HepG2 (cell line): Measurements from ENCODE around the gene OGFOD3. TPM values are rescaled to one million over a fixed set of nuclear protein-coding genes. Genes with fewer than 3 reads are reported as not detected.

Source experiments
- DRAP1 ChIP-seq: IDR thresholded peaks from 2 replicates; pipeline ENCODE4 v1.6.1; 2016; ENCODE audit warnings: missing genetic modification reagents, missing compliant biosample characterization
- FOXM1 ChIP-seq: sonication (generic); formaldehyde crosslinking; IDR thresholded peaks from 2 replicates; pipeline ENCODE4 v1.5.0; 2020; ENCODE audit warnings: missing genetic modification reagents
- GFI1 ChIP-seq: sonication (generic); formaldehyde crosslinking; IDR thresholded peaks from 2 replicates; pipeline ENCODE4 v1.5.0; 2020; ENCODE audit warnings: missing genetic modification reagents, mild to moderate bottlenecking, borderline replicate concordance
- GPBP1L1 ChIP-seq: sonication (generic); formaldehyde crosslinking; IDR thresholded peaks from 2 replicates; pipeline ENCODE4 v1.5.0; 2020; ENCODE audit warnings: mild to moderate bottlenecking, missing genetic modification reagents
- GPN1 ChIP-seq: sonication (generic); formaldehyde crosslinking; IDR thresholded peaks from 2 replicates; pipeline ENCODE4 v1.5.1; 2020; ENCODE audit warnings: missing genetic modification reagents, borderline replicate concordance
- MED1 ChIP-seq: sonication (generic); formaldehyde crosslinking; IDR thresholded peaks from 2 replicates; pipeline ENCODE4 v1.4.0; 2020; ENCODE audit warnings: missing genetic modification reagents
- MTERF4 ChIP-seq: sonication (generic); formaldehyde crosslinking; IDR thresholded peaks from 2 replicates; pipeline ENCODE4 v1.8.0; 2023; ENCODE audit warnings: mild to moderate bottlenecking, missing genetic modification reagents
- PAWR ChIP-seq: sonication (generic); formaldehyde crosslinking; IDR thresholded peaks from 2 replicates; pipeline ENCODE4 v1.4.0; 2020; ENCODE audit warnings: missing genetic modification reagents, mild to moderate bottlenecking, borderline replicate concordance
- RBM22 ChIP-seq: fragments of 200-400 bp; formaldehyde crosslinking; optimal IDR thresholded peaks from 2 replicates; pipeline ENCODE3; 2017; ENCODE audit warnings: mild to moderate bottlenecking, low read length, moderate library complexity
- U2AF2 ChIP-seq: fragments of 200-400 bp; formaldehyde crosslinking; IDR thresholded peaks from 2 replicates; pipeline ENCODE4 v1.6.1; 2017; ENCODE audit warnings: low read depth, mild to moderate bottlenecking, low read length
- ZC3H13 ChIP-seq: sonication (generic); formaldehyde crosslinking; IDR thresholded peaks from 2 replicates; pipeline ENCODE4 v1.8.1; 2023; ENCODE audit warnings: mild to moderate bottlenecking, missing genetic modification reagents, moderate library complexity
- ZHX2 ChIP-seq, 2 experiments: sonication (generic) in 1 of 2; formaldehyde crosslinking in 1 of 2; IDR thresholded peaks; 2 replicates each; pipeline versions ENCODE4 v1.6.1 to v1.9.0; 2014 to 2022; ENCODE audit warnings: antibody characterized with exemption in 1 of 2, borderline replicate concordance in 1 of 2, inconsistent platforms in 1 of 2, low read depth in 1 of 2, missing genetic modification reagents in 1 of 2
- ZNF160 ChIP-seq: sonication (generic); formaldehyde crosslinking; IDR thresholded peaks from 2 replicates; pipeline ENCODE4 v1.8.0; 2022; ENCODE audit warnings: mild to moderate bottlenecking, inconsistent platforms, missing genetic modification reagents
- ZNF225 ChIP-seq: sonication (generic); formaldehyde crosslinking; IDR thresholded peaks from 2 replicates; pipeline ENCODE4 v1.4.0; 2020; ENCODE audit warnings: mild to moderate bottlenecking, missing genetic modification reagents
- ZNF234 ChIP-seq: sonication (generic); formaldehyde crosslinking; conservative IDR thresholded peaks from 2 replicates; pipeline ENCODE4 v1.5.1; 2020; ENCODE audit warnings: mild to moderate bottlenecking, missing genetic modification reagents
- ZNF432 ChIP-seq: sonication (generic); formaldehyde crosslinking; IDR thresholded peaks from 2 replicates; pipeline ENCODE4 v1.5.0; 2020; ENCODE audit warnings: missing genetic modification reagents, mild to moderate bottlenecking, borderline replicate concordance
- ZNF484 ChIP-seq: sonication (generic); formaldehyde crosslinking; IDR thresholded peaks from 2 replicates; pipeline ENCODE4 v1.5.1; 2020; ENCODE audit warnings: mild to moderate bottlenecking, low read depth, missing genetic modification reagents, borderline replicate concordance
- ZNF556 ChIP-seq: sonication (generic); formaldehyde crosslinking; IDR thresholded peaks from 2 replicates; pipeline ENCODE4 v1.4.0; 2020; ENCODE audit warnings: mild to moderate bottlenecking, missing genetic modification reagents, borderline replicate concordance
- ZNF589 ChIP-seq: sonication (generic); formaldehyde crosslinking; conservative IDR thresholded peaks from 2 replicates; pipeline ENCODE4 v1.8.0; 2022; ENCODE audit warnings: mild to moderate bottlenecking, moderate library complexity, missing genetic modification reagents
- ZNF605 ChIP-seq: sonication (generic); formaldehyde crosslinking; IDR thresholded peaks from 2 replicates; pipeline ENCODE4 v1.8.0; 2022; ENCODE audit warnings: mild to moderate bottlenecking, missing genetic modification reagents
- ZNF644 ChIP-seq: IDR thresholded peaks from 2 replicates; pipeline ENCODE4 v1.6.1; 2016; ENCODE audit warnings: low read depth
- polyA plus RNA-seq, 8 experiments: library from polyadenylated mRNA; depleted of rRNA in 3 of 8; stranded (reverse) in 7 of 8; unstranded in 1 of 8; fragments of >200 nt; fragmentation: Illumina TruSeq in 4 of 8; extraction: Trizol in 4 of 8; gene quantifications; 2 replicates each; pipeline versions ENCODE4 v1.2.1 to v1.2.3, GENCODE V29; 2011 to 2016; ENCODE audit warnings: low read depth in 4 of 8, missing spikeins in 1 of 8, mixed read lengths in 1 of 8; ENCODE audit not compliant: insufficient read depth in 1 of 8
- total RNA-seq, 5 experiments: library from RNA; depleted of rRNA; stranded (reverse); fragments of >200 nt; fragmentation: Illumina TruSeq; extraction: Trizol; gene quantifications; 2 replicates each; pipeline ENCODE4 v1.2.3, GENCODE V29; 2016; ENCODE audit warnings: low read depth in 1 of 5

Gene OGFOD3
- total and polyA plus RNA-seq, 2 of the 13 experiments (the other 11 are each of a cell fraction or from before 2014, with no cell fraction given), result 40.0 to 42.1 TPM

DNA sequence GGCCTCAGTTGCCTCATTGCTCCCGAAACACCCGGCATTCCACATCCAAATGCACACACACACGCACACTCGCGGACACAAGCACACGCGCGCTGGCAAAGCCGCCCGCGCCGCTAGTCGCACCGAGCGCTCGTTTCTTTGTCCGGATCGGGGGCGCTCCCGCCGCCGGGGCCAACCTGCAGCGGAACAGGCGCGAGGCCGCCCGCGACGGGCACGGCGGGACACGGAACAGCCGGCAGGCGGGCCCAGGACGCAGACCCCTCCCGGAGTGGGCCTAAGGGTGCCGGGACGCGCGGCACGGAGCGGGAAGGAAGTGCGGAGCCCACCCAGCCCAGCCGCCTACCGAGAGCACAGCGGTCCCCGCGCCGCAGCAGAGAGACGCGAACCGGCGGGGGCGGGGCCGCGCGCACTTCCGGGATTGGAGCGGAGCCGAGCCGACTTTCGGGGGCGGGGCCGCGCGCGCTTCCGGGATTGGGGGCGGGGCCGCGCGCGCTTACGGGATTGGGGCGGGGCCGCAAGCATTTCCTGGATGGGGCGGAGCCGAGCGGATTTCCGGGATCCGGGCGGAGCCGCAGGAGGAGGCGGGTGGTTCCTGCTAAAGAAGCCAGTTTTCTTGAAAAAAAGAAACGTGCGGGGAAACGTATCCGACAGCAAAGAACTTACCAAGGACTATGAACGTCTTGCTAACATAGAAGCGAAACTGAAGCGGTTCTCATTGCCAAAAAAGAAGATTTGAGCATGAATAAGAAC, 32.1 kb upstream of the OGFOD3 start, which contains the start of gene CYBC1 (continued):
- TF ChIP-seq ZNF556 (CRISPR knock-in tag) (peak; percentile 67; the same call in 1 of the 2 replicates), ZC3H13 (peak; percentile 82), MED1 (CRISPR knock-in tag) (peak; percentile 81), ZHX2 (IDR thresholded peaks at IDR 0.05; ENCODE audit: low read depth) (no peak), ZHX2 (CRISPR knock-in tag; IDR thresholded peaks at IDR 0.05; ENCODE audit: borderline replicate concordance) (0 out of 2 replicates have a peak, but pooled peaks have one; percentile 2), PAWR (CRISPR knock-in tag) (no peak), RBM22 (no peak), ZNF644 (no peak), MTERF4 (CRISPR knock-in tag) (peak; percentile 94), ZNF225 (CRISPR knock-in tag) (peak; percentile 84; the same call in 1 of the 2 replicates), ZNF432 (no peak), U2AF2 (no peak), GPBP1L1 (CRISPR knock-in tag) (no peak), GFI1 (no peak), ZNF605 (peak; percentile 54; the same call in 1 of the 2 replicates), ZNF160 (CRISPR knock-in tag) (peak; percentile 83; the same call in 1 of the 2 replicates), ZNF234 (CRISPR knock-in tag) (peak; percentile 91; the same call in 1 of the 2 replicates), FOXM1 (CRISPR knock-in tag) (no peak), ZNF484 (CRISPR knock-in tag) (no peak), DRAP1 (CRISPR knock-in tag) (peak; percentile 65; the same call in 1 of the 2 replicates), GPN1 (CRISPR knock-in tag) (peak; percentile 17; the same call in 1 of the 2 replicates), ZNF589 (CRISPR knock-in tag) (no peak; the same call in 1 of the 2 replicates)
